ENCODE measurements around the gene KCNC2.

KCNC2 gene

GRCh38 chr12:75086091-75087038 is 123.3 kb downstream of the KCNC2 start:
- Mint-ChIP-seq H3K36me3 (ENCODE audit: insufficient read depth) (no peaks in the 10 kb centered on the region), H3K27ac (no peak overlapping the region), H3K9me3 (peaks cover 0 to 2% of the 10 kb centered on the region in 2 donors), H3K27me3 (no peaks in the 10 kb centered on the region), H3K4me3 (no peak overlapping the region), H3K4me1 (ENCODE audit: low read depth in 2 of 2) (no peaks in the 10 kb centered on the region)
- no peak for DNase-seq
- no peak for ATAC-seq (replicated peaks)

GRCh38 chr12:75081305-75081704 is 128.3 kb downstream of the KCNC2 start:
- DNase-seq (no peak), ATAC-seq (replicated peaks) (no peak)
- H3K27ac Mint-ChIP-seq = no peak overlapping the region
- no peak overlapping the region for H3K4me3 Mint-ChIP-seq
- H3K27me3 Mint-ChIP-seq = no peaks in the 10 kb centered on the region
- no peaks in the 10 kb centered on the region for H3K36me3 Mint-ChIP-seq (ENCODE audit: insufficient read depth)
- H3K9me3 Mint-ChIP-seq = no peaks in the 10 kb centered on the region
- H3K4me1 Mint-ChIP-seq (ENCODE audit: low read depth in 2 of 2) = no peaks in the 10 kb centered on the region

DNA sequence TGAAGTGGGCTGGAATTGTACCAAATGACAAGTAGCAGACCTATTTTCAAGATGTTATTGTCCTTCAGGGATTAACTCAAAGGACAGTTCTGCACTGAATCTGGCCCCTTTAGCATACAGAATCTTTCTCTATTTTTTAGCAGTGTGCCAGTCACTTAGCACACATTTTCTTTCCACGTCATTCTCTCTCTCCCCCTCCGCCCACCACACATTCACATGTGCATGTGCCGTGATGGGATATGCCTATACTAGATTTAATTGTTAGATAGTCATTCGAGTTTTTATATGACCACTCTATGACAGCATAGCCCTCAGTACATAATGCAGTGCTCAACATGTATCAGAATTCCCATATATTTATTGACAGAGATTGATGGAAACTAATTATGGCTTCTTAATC is 129.1 kb downstream of the KCNC2 start:
- no peak for DNase-seq
- no peaks in the 10 kb centered on the region for H3K9me3 Mint-ChIP-seq
- no peaks in the 10 kb centered on the region for H3K4me1 Mint-ChIP-seq (ENCODE audit: low read depth in 2 of 2)
- H3K27ac Mint-ChIP-seq = no peak overlapping the region
- no peak for ATAC-seq (replicated peaks)
- no peaks in the 10 kb centered on the region for H3K27me3 Mint-ChIP-seq
- H3K4me3 Mint-ChIP-seq = no peak overlapping the region
- H3K36me3 Mint-ChIP-seq (ENCODE audit: insufficient read depth) = no peaks in the 10 kb centered on the region

GRCh38 chr12:75065482-75065881 is 144.2 kb downstream of the KCNC2 start:
- Mint-ChIP-seq H3K4me3 (no peak overlapping the region), H3K4me1 (ENCODE audit: low read depth in 2 of 2) (no peaks in the 10 kb centered on the region), H3K27me3 (no peaks in the 10 kb centered on the region), H3K27ac (no peak overlapping the region), H3K36me3 (ENCODE audit: insufficient read depth) (no peaks in the 10 kb centered on the region), H3K9me3 (peaks cover 0 to 3% of the 10 kb centered on the region in 2 donors)
- no peak for ATAC-seq (replicated peaks)
- no peak for DNase-seq

DNA sequence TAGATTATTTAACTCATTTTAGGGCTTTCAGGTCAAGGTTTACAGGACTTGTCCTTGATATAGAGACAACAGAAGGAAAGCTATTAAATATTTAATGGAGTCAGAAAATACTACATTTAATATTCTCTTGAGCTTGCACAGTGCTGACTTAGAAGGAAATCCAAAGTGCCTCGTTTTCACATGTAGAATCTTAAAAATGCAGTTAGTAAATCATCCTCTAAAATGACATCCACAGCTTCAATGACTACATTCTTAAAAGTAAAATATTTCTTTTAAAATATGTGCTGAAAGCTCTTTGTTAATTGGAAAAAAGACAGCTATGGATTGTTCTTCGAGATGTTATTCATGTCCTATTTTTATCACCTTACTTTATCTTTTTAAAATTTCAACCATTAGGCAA is 146.9 kb downstream of the KCNC2 start:
- ATAC-seq (replicated peaks) (no peak), DNase-seq (no peak)
- H3K4me1 Mint-ChIP-seq (ENCODE audit: low read depth in 2 of 2) = no peaks in the 10 kb centered on the region
- no peak overlapping the region for H3K4me3 Mint-ChIP-seq
- no peaks in the 10 kb centered on the region for H3K27me3 Mint-ChIP-seq
- no peaks in the 10 kb centered on the region for H3K36me3 Mint-ChIP-seq (ENCODE audit: insufficient read depth)
- no peak overlapping the region for H3K27ac Mint-ChIP-seq
- no peaks in the 10 kb centered on the region for H3K9me3 Mint-ChIP-seq

DNA sequence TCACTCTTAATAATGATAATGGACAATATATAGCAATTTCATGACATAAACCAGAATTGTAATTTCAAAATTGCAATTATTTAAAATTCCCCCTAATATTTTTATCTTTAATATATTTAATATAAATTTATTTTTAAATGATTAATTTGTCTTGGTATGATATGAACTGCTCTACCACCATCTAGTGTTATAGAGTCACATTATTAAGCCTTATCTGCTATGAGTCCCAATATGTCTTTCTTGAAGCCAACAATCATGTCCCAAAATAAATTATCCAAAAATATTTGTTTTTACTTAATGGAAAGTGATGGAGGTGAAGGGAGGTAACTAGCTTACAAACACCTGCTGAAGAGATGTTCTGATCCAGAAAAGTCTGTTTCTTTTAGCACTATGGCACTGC is 151.4 kb downstream of the KCNC2 start:
- Mint-ChIP-seq H3K9me3 (no peaks in the 10 kb centered on the region), H3K27me3 (no peaks in the 10 kb centered on the region), H3K36me3 (ENCODE audit: insufficient read depth) (no peaks in the 10 kb centered on the region), H3K27ac (no peak overlapping the region), H3K4me3 (no peak overlapping the region), H3K4me1 (ENCODE audit: low read depth in 2 of 2) (no peaks in the 10 kb centered on the region)
- ATAC-seq (replicated peaks) = no peak
- no peak for DNase-seq

GRCh38 chr12:75048767-75049166 is 160.9 kb downstream of the KCNC2 start:
- Mint-ChIP-seq H3K27me3 (no peaks in the 10 kb centered on the region), H3K4me3 (no peak overlapping the region), H3K27ac (no peak overlapping the region)

GRCh38 chr12:75047885-75048525 is 161.6 kb downstream of the KCNC2 start:
- Mint-ChIP-seq H3K4me1 (ENCODE audit: low read depth in 2 of 2) (no peaks in the 10 kb centered on the region), H3K4me3 (no peak overlapping the region), H3K36me3 (ENCODE audit: insufficient read depth) (no peaks in the 10 kb centered on the region), H3K27me3 (no peaks in the 10 kb centered on the region), H3K9me3 (peaks cover 0 to under 1% of the 10 kb centered on the region in 2 donors), H3K27ac (no peak overlapping the region)
- ATAC-seq (replicated peaks) (no peak), DNase-seq (no peak)

More at GRCh38 chr12:75048767-75049166, 160.9 kb downstream of the KCNC2 start:
- ATAC-seq (replicated peaks) (no peak), DNase-seq (no peak)
- Mint-ChIP-seq H3K9me3 (peaks cover 0 to 2% of the 10 kb centered on the region in 2 donors), H3K4me1 (ENCODE audit: low read depth in 2 of 2) (no peaks in the 10 kb centered on the region), H3K36me3 (ENCODE audit: insufficient read depth) (no peaks in the 10 kb centered on the region)

GRCh38 chr12:75042125-75042524 is 167.5 kb downstream of the KCNC2 start:
- no peaks in the 10 kb centered on the region for H3K27me3 Mint-ChIP-seq
- ATAC-seq (replicated peaks) (no peak), DNase-seq (no peak)
- H3K9me3 Mint-ChIP-seq = peaks cover 0 to 2% of the 10 kb centered on the region in 2 donors
- H3K27ac Mint-ChIP-seq = no peak overlapping the region
- no peaks in the 10 kb centered on the region for H3K4me1 Mint-ChIP-seq (ENCODE audit: low read depth in 2 of 2)
- H3K36me3 Mint-ChIP-seq (ENCODE audit: insufficient read depth) = no peaks in the 10 kb centered on the region
- H3K4me3 Mint-ChIP-seq = no peak overlapping the region

DNA sequence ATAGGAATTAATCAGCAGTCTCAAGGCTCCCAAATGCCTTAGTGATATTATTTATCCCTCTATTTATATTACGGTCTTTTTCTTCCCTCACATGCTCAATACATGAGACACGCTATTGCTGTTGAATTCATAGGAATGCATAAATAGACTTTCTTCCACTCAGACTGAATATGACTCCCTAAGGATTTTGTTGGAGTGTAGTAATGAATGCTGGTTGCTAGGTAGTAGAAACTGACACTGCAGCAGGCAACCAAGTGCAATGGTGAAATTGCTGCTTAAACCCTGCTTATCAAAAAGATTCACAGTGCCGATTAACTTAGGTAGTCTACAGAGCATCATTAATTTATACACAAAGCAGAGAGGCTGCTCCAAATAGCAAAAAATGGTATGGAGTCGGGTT is 168.2 kb downstream of the KCNC2 start:
- Mint-ChIP-seq H3K9me3 (peaks cover 0 to 2% of the 10 kb centered on the region in 2 donors), H3K4me3 (no peak overlapping the region), H3K36me3 (ENCODE audit: insufficient read depth) (no peaks in the 10 kb centered on the region), H3K4me1 (ENCODE audit: low read depth in 2 of 2) (no peaks in the 10 kb centered on the region), H3K27me3 (no peaks in the 10 kb centered on the region), H3K27ac (no peak overlapping the region)
- DNase-seq (no peak), ATAC-seq (replicated peaks) (no peak)

DNA sequence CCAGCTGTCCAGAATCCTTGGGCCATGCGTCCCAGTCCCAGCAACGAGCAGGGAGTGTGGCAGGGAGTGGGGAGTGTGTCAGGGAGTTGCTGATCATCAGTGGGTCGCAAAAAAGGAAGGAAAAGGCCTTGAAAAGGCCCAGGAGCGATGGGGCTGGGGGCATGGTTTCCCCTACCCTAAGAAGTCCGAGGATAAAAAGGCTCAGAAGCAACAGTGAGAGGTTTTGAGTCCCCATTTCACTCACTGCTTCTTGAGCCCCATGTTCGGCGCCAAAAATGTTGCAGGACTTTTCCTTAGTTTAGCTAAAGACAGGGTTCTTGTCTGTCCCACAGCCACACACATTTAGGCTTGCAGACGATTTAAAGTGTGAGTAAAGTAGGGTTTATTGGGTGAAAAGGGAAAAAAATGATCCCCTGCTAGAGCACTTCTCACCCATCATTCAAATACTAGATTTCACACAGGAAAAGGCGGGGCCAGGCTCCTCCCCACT is 189.5 kb downstream of the KCNC2 start:
- no peak overlapping the region for H3K27ac Mint-ChIP-seq
- H3K4me1 Mint-ChIP-seq (ENCODE audit: low read depth in 2 of 2) = no peaks in the 10 kb centered on the region
- H3K36me3 Mint-ChIP-seq (ENCODE audit: insufficient read depth) = no peaks in the 10 kb centered on the region
- DNase-seq = no peak
- no peak for ATAC-seq (replicated peaks)
- peaks cover 11 to 20% of the 10 kb centered on the region in 2 donors for H3K9me3 Mint-ChIP-seq
- H3K4me3 Mint-ChIP-seq = no peak overlapping the region
- no peaks in the 10 kb centered on the region for H3K27me3 Mint-ChIP-seq

DNA sequence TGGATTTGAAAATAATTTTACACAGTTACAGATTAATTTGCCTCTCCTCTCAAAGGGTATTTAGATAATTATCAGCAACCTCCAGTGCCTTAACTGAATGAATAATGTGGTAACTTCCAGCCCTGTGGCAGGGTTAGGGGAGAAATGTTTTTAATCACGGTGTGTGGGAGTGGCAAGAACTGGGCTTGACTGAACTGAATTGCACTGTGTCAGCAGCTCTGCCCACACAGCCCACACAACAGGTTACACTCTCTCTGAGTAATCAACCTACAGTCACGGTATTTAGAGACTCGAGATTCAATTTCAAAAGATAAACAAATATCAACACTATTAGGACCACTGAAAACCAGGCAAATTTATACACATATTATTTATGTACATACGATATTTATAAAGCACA is 198.5 kb downstream of the KCNC2 start:
- Mint-ChIP-seq H3K9me3 (peaks cover 0 to 3% of the 10 kb centered on the region in 2 donors), H3K36me3 (ENCODE audit: insufficient read depth) (no peaks in the 10 kb centered on the region), H3K4me3 (no peak overlapping the region), H3K27ac (no peak overlapping the region), H3K27me3 (no peaks in the 10 kb centered on the region), H3K4me1 (ENCODE audit: low read depth in 2 of 2) (no peaks in the 10 kb centered on the region)
- peak; percentile 42 for ATAC-seq (replicated peaks)
- DNase-seq = no peak

GRCh38 chr12:75007133-75007532 is 202.5 kb downstream of the KCNC2 start:
- Mint-ChIP-seq H3K4me3 (no peak overlapping the region), H3K27ac (no peak overlapping the region), H3K9me3 (peaks cover 0 to 1% of the 10 kb centered on the region in 2 donors), H3K36me3 (ENCODE audit: insufficient read depth) (no peaks in the 10 kb centered on the region), H3K4me1 (ENCODE audit: low read depth in 2 of 2) (no peaks in the 10 kb centered on the region), H3K27me3 (no peaks in the 10 kb centered on the region)
- ATAC-seq (replicated peaks) (no peak), DNase-seq (no peak)

GRCh38 chr12:75000120-75000519 is 209.5 kb downstream of the KCNC2 start:
- peak overlapping the region in 1 of 2 donors; percentile 90 for H3K27ac Mint-ChIP-seq

More at GRCh38 chr12:75000120-75000519, 209.5 kb downstream of the KCNC2 start:
- Mint-ChIP-seq H3K4me1 (ENCODE audit: low read depth in 2 of 2) (peaks cover 0 to 5% of the 10 kb centered on the region in 2 donors), H3K36me3 (ENCODE audit: insufficient read depth) (no peaks in the 10 kb centered on the region), H3K4me3 (peak overlapping the region; percentile 46 to 65), H3K9me3 (peaks cover 0 to 1% of the 10 kb centered on the region in 2 donors), H3K27me3 (no peaks in the 10 kb centered on the region)
- DNase-seq = no peak
- ATAC-seq (replicated peaks) = no peak

Measured in effector memory CD8-positive, alpha-beta T cell (primary cell).